Ishikawa (cell line): ENCODE results near the gene SLC17A9.

Experiments used
- CEBPB ChIP-seq: IDR thresholded peaks from 2 replicates; pipeline ENCODE4 v1.6.1; 2012
- CREB1 ChIP-seq: IDR thresholded peaks from 2 replicates; pipeline ENCODE4 v1.6.1; 2012; ENCODE audit warnings: low read depth
- EGR1 ChIP-seq: IDR thresholded peaks from 2 replicates; pipeline ENCODE4 v1.6.1; 2012
- EP300 ChIP-seq: IDR thresholded peaks from 2 replicates; pipeline ENCODE4 v1.6.1; 2012; ENCODE audit warnings: borderline replicate concordance
- FOXM1 ChIP-seq: IDR thresholded peaks from 2 replicates; pipeline ENCODE4 v1.6.1; 2012; ENCODE audit warnings: low read depth, borderline replicate concordance
- MAX ChIP-seq: IDR thresholded peaks from 2 replicates; pipeline ENCODE4 v1.6.1; 2012
- NFIC ChIP-seq: IDR thresholded peaks from 2 replicates; pipeline ENCODE4 v1.6.1; 2012
- RAD21 ChIP-seq: IDR thresholded peaks from 2 replicates; pipeline ENCODE4 v1.6.1; 2012; ENCODE audit warnings: low read depth
- REST ChIP-seq: IDR thresholded peaks from 2 replicates; pipeline ENCODE4 v1.6.1; 2012; ENCODE audit warnings: low read depth, mild to moderate bottlenecking
- TAF1 ChIP-seq: IDR thresholded peaks from 2 replicates; pipeline ENCODE4 v1.6.1; 2012; ENCODE audit warnings: low read depth, mild to moderate bottlenecking
- TCF12 ChIP-seq: IDR thresholded peaks from 2 replicates; pipeline ENCODE4 v1.6.1; 2012; ENCODE audit warnings: low read depth
- TEAD4 ChIP-seq: IDR thresholded peaks from 2 replicates; pipeline ENCODE4 v1.6.1; 2012
- YY1 ChIP-seq: IDR thresholded peaks from 2 replicates; pipeline ENCODE4 v1.6.1; 2012; ENCODE audit warnings: low read depth
- ZBTB7A ChIP-seq: IDR thresholded peaks from 2 replicates; pipeline ENCODE4 v1.6.1; 2012; ENCODE audit warnings: low read depth
- TF ChIP-seq, protein P1 (sequence below): IDR thresholded peaks from 2 replicates; pipeline ENCODE4 v1.6.1; 2012

The SLC17A9 gene, protein sequence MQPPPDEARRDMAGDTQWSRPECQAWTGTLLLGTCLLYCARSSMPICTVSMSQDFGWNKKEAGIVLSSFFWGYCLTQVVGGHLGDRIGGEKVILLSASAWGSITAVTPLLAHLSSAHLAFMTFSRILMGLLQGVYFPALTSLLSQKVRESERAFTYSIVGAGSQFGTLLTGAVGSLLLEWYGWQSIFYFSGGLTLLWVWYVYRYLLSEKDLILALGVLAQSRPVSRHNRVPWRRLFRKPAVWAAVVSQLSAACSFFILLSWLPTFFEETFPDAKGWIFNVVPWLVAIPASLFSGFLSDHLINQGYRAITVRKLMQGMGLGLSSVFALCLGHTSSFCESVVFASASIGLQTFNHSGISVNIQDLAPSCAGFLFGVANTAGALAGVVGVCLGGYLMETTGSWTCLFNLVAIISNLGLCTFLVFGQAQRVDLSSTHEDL

DNA sequence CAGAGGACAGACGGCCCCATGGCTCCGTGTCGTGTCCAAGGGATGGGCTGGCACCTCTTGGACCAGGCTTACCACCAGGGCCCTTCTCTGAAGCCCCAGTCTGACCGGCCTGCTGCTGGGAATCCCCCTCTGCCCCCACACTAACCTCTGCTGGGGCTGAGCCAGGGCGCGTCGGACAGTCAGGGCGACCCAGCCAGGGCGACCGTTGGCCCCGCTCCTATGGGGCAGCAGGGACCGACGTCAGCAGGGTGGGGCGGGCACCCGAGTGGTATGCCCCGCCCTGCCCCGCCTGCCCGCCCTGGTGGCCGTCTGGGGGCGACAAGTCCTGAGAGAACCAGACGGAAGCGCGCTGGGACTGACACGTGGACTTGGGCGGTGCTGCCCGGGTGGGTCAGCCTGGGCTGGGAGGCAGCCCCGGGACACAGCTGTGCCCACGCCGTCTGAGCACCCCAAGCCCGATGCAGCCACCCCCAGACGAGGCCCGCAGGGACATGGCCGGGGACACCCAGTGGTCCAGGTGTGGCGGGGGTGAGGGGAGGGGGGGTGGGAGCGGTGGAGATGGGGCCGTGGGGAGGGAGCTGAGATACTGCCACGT is at the start of gene SLC17A9:
Gene SLC17A9, plus strand, starts transcription at position 337 of the 595 bp plus-strand sequence. Its CDS starts 122 bp downstream, at position 459.
- no peak for TF ChIP-seq RAD21
- no peak for TF ChIP-seq YY1
- no peak for TF ChIP-seq TAF1
- no peak for TF ChIP-seq NFIC
- TF ChIP-seq EP300 = no peak
- no peak for TF ChIP-seq ZBTB7A
- no peak for TF ChIP-seq TEAD4
- TF ChIP-seq EGR1 = no peak
- TF ChIP-seq REST = no peak
- no peak for TF ChIP-seq CEBPB
- TF ChIP-seq CREB1 = no peak
- no peak for TF ChIP-seq FOXM1
- TF ChIP-seq, protein P1, sequence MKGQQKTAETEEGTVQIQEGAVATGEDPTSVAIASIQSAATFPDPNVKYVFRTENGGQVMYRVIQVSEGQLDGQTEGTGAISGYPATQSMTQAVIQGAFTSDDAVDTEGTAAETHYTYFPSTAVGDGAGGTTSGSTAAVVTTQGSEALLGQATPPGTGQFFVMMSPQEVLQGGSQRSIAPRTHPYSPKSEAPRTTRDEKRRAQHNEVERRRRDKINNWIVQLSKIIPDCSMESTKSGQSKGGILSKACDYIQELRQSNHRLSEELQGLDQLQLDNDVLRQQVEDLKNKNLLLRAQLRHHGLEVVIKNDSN = no peak
- TF ChIP-seq MAX = no peak
- TF ChIP-seq TCF12 = no peak

DNA sequence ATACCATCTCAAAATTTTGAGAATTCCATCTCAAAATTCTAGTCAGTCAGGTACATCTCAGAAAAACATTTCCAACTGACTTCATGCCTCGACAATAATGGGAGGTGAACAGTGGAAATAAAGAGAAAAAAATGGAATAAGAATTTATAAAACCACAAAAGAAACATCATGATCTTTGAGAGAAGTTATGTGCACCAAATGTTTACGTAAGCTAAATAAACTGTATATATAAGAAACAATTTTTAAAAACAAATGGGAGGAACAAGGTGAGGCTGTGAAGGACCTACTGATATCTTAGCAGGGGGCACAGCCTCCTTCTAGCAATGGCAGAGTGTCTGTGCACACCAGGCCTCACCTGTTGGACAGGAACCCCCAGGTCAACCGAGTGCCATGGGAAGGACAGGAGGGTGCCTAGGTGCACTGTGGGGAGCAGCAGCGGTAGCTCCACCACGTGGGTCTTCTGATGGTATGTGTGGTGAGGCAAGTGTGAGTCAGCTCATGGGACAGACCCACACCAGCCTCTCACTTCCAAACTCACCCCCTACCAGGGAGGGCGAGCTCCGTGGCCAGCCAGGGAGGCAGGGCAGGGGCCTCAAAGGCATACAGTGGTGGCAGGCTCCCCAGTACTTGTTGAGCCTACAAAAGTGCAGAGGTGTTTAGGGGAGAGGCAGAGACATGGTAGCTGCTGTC is 49.4 kb upstream of the SLC17A9 start:
- TF ChIP-seq, protein P1 = no peak
- TF ChIP-seq EP300 = no peak
- no peak for TF ChIP-seq TCF12
- no peak for TF ChIP-seq MAX
- no peak for TF ChIP-seq EGR1
- no peak for TF ChIP-seq ZBTB7A
- no peak for TF ChIP-seq NFIC
- no peak for TF ChIP-seq TAF1
- TF ChIP-seq REST = no peak
- no peak for TF ChIP-seq FOXM1
- no peak for TF ChIP-seq TEAD4
- TF ChIP-seq RAD21 = no peak
- TF ChIP-seq CEBPB = no peak

GRCh38 chr20:62905536-62906117 is 46.9 kb upstream of the SLC17A9 start:
- TF ChIP-seq TAF1 = no peak
- TF ChIP-seq NFIC = no peak
- TF ChIP-seq EP300 = no peak
- TF ChIP-seq FOXM1 = no peak

DNA sequence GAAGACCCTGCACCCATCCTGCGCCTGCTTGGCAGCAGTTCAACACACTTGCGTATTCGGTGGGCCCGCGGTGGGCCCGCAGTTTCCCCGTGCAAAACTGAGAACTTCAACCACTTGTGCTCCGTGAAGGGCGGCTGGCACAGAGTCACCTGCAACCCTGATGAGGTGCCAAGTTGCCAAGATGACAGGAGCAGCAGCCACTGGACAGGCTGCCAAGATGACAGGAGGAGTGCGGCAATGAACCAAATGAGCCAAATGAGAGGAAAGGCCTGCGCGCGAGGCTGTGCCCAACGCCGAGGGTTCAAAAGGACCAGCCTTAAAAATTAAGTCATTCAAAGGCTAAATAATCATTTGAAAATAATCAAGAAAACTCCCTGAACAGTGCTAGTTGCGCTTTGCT is 46.3 kb upstream of the SLC17A9 start:
- TF ChIP-seq YY1 (no peak), TAF1 (no peak), REST (no peak), CEBPB (no peak), TCF12 (no peak), ZBTB7A (no peak), CREB1 (no peak), FOXM1 (no peak)
- TF ChIP-seq, protein P1 = no peak
